H1 (cell line): Measurements from ENCODE around the gene PRKAR1B. TPM values are rescaled to one million over a fixed set of nuclear protein-coding genes. Genes with fewer than 3 reads are reported as not detected.
A peak's percentile ranks its signal among the peaks of the same experiment; 100 is the strongest.

Experiments used
- CTCF ChIA-PET: fragments of 300-600 bp; sonication (Branson Sonifier 250); formaldehyde crosslinking; loops from one replicate; lab custom pipeline; 2021; ENCODE audit not compliant: partially characterized antibody; lab: Charles Lee
- POLR2A ChIA-PET: fragments of 300-600 bp; sonication (Branson Sonifier 250); formaldehyde crosslinking; loops from one replicate; lab custom pipeline; 2021; ENCODE audit warnings: inconsistent platforms; ENCODE audit not compliant: partially characterized antibody; lab: Charles Lee
- DNase-seq, 2 experiments: peaks; one replicate each; pipeline versions ENCODE4 v3.0.0 to v3.0.0-alpha.2; 2010 to 2022; ENCODE audit warnings: low spot score in 2 of 2, low read depth in 1 of 2, mixed read lengths in 1 of 2
- FAIRE-seq: peaks from 2 replicates; lab custom pipeline; 2011; peaks lifted over from hg19 to GRCh38; lab: Jason Lieb, UNC
- H2AFZ ChIP-seq: 2 replicates; pipeline ENCODE4 v1.8.1; 2012; ENCODE audit warnings: low read length, inconsistent platforms
- H2AK5ac ChIP-seq: 2 replicates; pipeline ENCODE4 v1.6.1; 2013; ENCODE audit warnings: low read depth, low read length
- H2BK120ac ChIP-seq: replicated peaks from 2 replicates; pipeline ENCODE3; 2013; ENCODE audit warnings: low read depth, low read length, inconsistent platforms
- H2BK12ac ChIP-seq: 2 replicates; pipeline ENCODE4 v1.6.1; 2013; ENCODE audit warnings: low read depth, low read length
- H2BK15ac ChIP-seq: 2 replicates; pipeline ENCODE4 v1.6.1; 2013; ENCODE audit warnings: low read length
- H2BK20ac ChIP-seq: 2 replicates; pipeline ENCODE4 v1.6.1; 2013; ENCODE audit warnings: low read length
- H2BK5ac ChIP-seq: 2 replicates; pipeline ENCODE4 v1.6.1; 2013; ENCODE audit warnings: low read depth, low read length
- H3K14ac ChIP-seq: 2 replicates; pipeline ENCODE4 v1.6.1; 2013; ENCODE audit warnings: inconsistent platforms; ENCODE audit not compliant: insufficient read length
- H3K18ac ChIP-seq: 2 replicates; pipeline ENCODE4 v1.6.1; 2013; ENCODE audit warnings: low read length; ENCODE audit errors: extremely low read depth
- H3K23ac ChIP-seq: 2 replicates; pipeline ENCODE4 v1.6.1; 2013; ENCODE audit warnings: inconsistent platforms; ENCODE audit not compliant: insufficient read length
- H3K23me2 ChIP-seq: 2 replicates; pipeline ENCODE4 v1.6.1; 2013; ENCODE audit warnings: low read depth, low read length
- H3K27ac ChIP-seq: 2 replicates; pipeline ENCODE4 v1.6.1; 2011; ENCODE audit warnings: low read depth, low read length, inconsistent platforms
- H3K27me3 ChIP-seq, 4 experiments: replicated peaks in 1 of 4; 1 replicate in 1 of 4; 2 replicates in 3 of 4; pipeline versions ENCODE4 v1.6.1 to v1.8.1; 2011 to 2013; ENCODE audit warnings: low read length in 3 of 4, mild to moderate bottlenecking in 3 of 4, inconsistent platforms in 2 of 4, mixed read lengths in 2 of 4, moderate library complexity in 1 of 4; ENCODE audit not compliant: control insufficient read depth in 3 of 4, insufficient read depth in 3 of 4; ENCODE audit errors: extremely low read depth in 1 of 4
- H3K36me3 ChIP-seq, 4 experiments: 2 replicates each; pipeline versions ENCODE4 v1.6.1 to v1.8.1; 2011 to 2013; ENCODE audit warnings: mild to moderate bottlenecking in 4 of 4, low read length in 3 of 4, moderate library complexity in 2 of 4, control low read depth in 1 of 4, inconsistent platforms in 1 of 4; ENCODE audit not compliant: insufficient read depth in 4 of 4, control insufficient read depth in 2 of 4
- H3K4ac ChIP-seq: replicated peaks from 2 replicates; pipeline ENCODE3; 2013; ENCODE audit warnings: low read length, low read depth, mixed read lengths, inconsistent platforms; ENCODE audit not compliant: insufficient read length
- H3K4me1 ChIP-seq, 4 experiments: replicated peaks in 1 of 4; 1 replicate in 1 of 4; 2 replicates in 3 of 4; pipeline versions ENCODE4 v1.6.1 to v1.8.1; 2011 to 2013; ENCODE audit warnings: low read length in 3 of 4, inconsistent platforms in 2 of 4, mixed read lengths in 1 of 4; ENCODE audit not compliant: insufficient read depth in 4 of 4, control insufficient read depth in 3 of 4
- H3K4me2 ChIP-seq, 2 experiments: 2 replicates each; pipeline versions ENCODE4 v1.6.1 to v1.8.1; 2011 to 2013; ENCODE audit warnings: low read depth in 2 of 2, low read length in 2 of 2, control low read depth in 1 of 2, inconsistent platforms in 1 of 2, mild to moderate bottlenecking in 1 of 2; ENCODE audit not compliant: insufficient read depth in 1 of 2
- H3K4me3 ChIP-seq, 4 experiments: fragments of 200-600, 300-600 bp in 1 of 4; sonication (generic), shearing (Covaris generic), sonication (Bioruptor Twin) in 1 of 4; 2 replicates each; pipeline versions ENCODE4 v1.5.1 to v1.8.1; 2011 to 2016; ENCODE audit warnings: low read length in 4 of 4, low read depth in 3 of 4, control low read depth in 2 of 4, inconsistent platforms in 2 of 4, mild to moderate bottlenecking in 2 of 4, mixed read lengths in 1 of 4, moderate library complexity in 1 of 4; ENCODE audit not compliant: insufficient read depth in 2 of 4; ENCODE audit errors: extremely low read depth in 1 of 4
- H3K56ac ChIP-seq: replicated peaks from 2 replicates; pipeline ENCODE3; 2013; ENCODE audit warnings: low read depth, mild to moderate bottlenecking, mixed read lengths, low read length, inconsistent platforms; ENCODE audit not compliant: insufficient read length
- H3K79me1 ChIP-seq: 2 replicates; pipeline ENCODE4 v1.6.1; 2013; ENCODE audit warnings: low read depth, low read length, control low read depth
- H3K79me2 ChIP-seq, 2 experiments: 2 replicates each; pipeline versions ENCODE4 v1.6.1 to v1.8.1; 2012 to 2013; ENCODE audit warnings: low read length in 2 of 2, mild to moderate bottlenecking in 2 of 2, inconsistent platforms in 1 of 2; ENCODE audit not compliant: insufficient read depth in 2 of 2, control insufficient read depth in 1 of 2
- H3K9ac ChIP-seq, 4 experiments: replicated peaks in 1 of 4; 1 replicate in 1 of 4; 2 replicates in 3 of 4; pipeline versions ENCODE4 v1.6.1 to v1.8.1; 2011 to 2013; ENCODE audit warnings: low read depth in 3 of 4, low read length in 3 of 4, control low read depth in 2 of 4, mild to moderate bottlenecking in 2 of 4, moderate library complexity in 2 of 4, inconsistent platforms in 1 of 4; ENCODE audit errors: extremely low read depth in 1 of 4
- H3K9me3 ChIP-seq, 2 experiments: 2 replicates each; pipeline versions ENCODE4 v1.6.1 to v1.8.1; 2012 to 2013; ENCODE audit warnings: mild to moderate bottlenecking in 2 of 2, moderate library complexity in 2 of 2, control low read depth in 1 of 2, inconsistent platforms in 1 of 2, low read depth in 1 of 2, low read length in 1 of 2, mixed read lengths in 1 of 2; ENCODE audit not compliant: insufficient read depth in 2 of 2
- H4K20me1 ChIP-seq, 2 experiments: replicated peaks in 1 of 2; 2 replicates each; pipeline versions ENCODE3 to v1.8.1; 2011 to 2013; ENCODE audit warnings: inconsistent platforms in 2 of 2, low read length in 2 of 2, mild to moderate bottlenecking in 1 of 2; ENCODE audit not compliant: insufficient read depth in 2 of 2, control insufficient read depth in 1 of 2
- H4K5ac ChIP-seq: 2 replicates; pipeline ENCODE4 v1.6.1; 2013; ENCODE audit warnings: low read length, low read depth, mixed read lengths, inconsistent platforms; ENCODE audit not compliant: insufficient read length
- H4K8ac ChIP-seq: 2 replicates; pipeline ENCODE4 v1.8.0; 2013; ENCODE audit warnings: mild to moderate bottlenecking, moderate library complexity, low read length, inconsistent platforms; ENCODE audit not compliant: insufficient read depth; ENCODE audit errors: extremely low read depth
- H4K91ac ChIP-seq: replicated peaks from 2 replicates; pipeline ENCODE3; 2013; ENCODE audit warnings: low read length, mixed read lengths, inconsistent platforms; ENCODE audit not compliant: insufficient read length
- EP300 ChIP-seq, 2 experiments: IDR thresholded peaks; 1 replicate in 1 of 2; 2 replicates in 1 of 2; pipeline ENCODE4 v1.6.1; 2011 to 2012; ENCODE audit warnings: low read depth in 2 of 2, low read length in 2 of 2, mild to moderate bottlenecking in 2 of 2, borderline replicate concordance in 1 of 2, inconsistent platforms in 1 of 2, moderate library complexity in 1 of 2
- KDM4A ChIP-seq: IDR thresholded peaks from one replicate; pipeline ENCODE4 v1.7.1; 2012; ENCODE audit warnings: low read depth, mild to moderate bottlenecking, moderate library complexity, low read length, inconsistent platforms; ENCODE audit not compliant: severe bottlenecking
- MAFK ChIP-seq: IDR thresholded peaks from 2 replicates; pipeline ENCODE4 v1.6.1; 2012; ENCODE audit warnings: low read depth, mild to moderate bottlenecking, improper control_type of control experiment, low read length
- RFX5 ChIP-seq: IDR thresholded peaks from 2 replicates; pipeline ENCODE4 v1.6.1; 2011; ENCODE audit warnings: low read depth, low read length, improper control_type of control experiment, borderline replicate concordance
- SAP30 ChIP-seq: fragments of 300-600 bp; sonication (generic); IDR thresholded peaks from 2 replicates; pipeline ENCODE4 v1.7.1; 2012; ENCODE audit warnings: low read length, moderate library complexity, mild to moderate bottlenecking, inconsistent platforms; ENCODE audit not compliant: insufficient read depth, insufficient replicate concordance
- SIN3A ChIP-seq, 2 experiments: IDR thresholded peaks in 1 of 2; conservative IDR thresholded peaks in 1 of 2; 2 replicates each; pipeline ENCODE4 v1.6.1; 2011 to 2012; ENCODE audit warnings: low read length in 2 of 2, improper control_type of control experiment in 1 of 2, low read depth in 1 of 2, mild to moderate bottlenecking in 1 of 2
- TAF7 ChIP-seq: optimal IDR thresholded peaks from 2 replicates; pipeline ENCODE3; 2011; ENCODE audit warnings: low read depth, mild to moderate bottlenecking, inconsistent platforms, low read length, moderate library complexity, borderline replicate concordance
- TBP ChIP-seq: IDR thresholded peaks from 2 replicates; pipeline ENCODE4 v1.6.1; 2011; ENCODE audit warnings: low read depth, low read length, improper control_type of control experiment
- WGBS, 2 experiments: shearing (Covaris generic) in 1 of 2; methylation state at CpG; one replicate each; pipeline versions ENCODE4 v1.1.6 to v1.1.7; 2013 to 2015; ENCODE audit warnings: low lambda C conversion rate in 2 of 2, mixed read lengths in 2 of 2, inconsistent platforms in 1 of 2, low coverage in 1 of 2, missing lambda C conversion rate in 1 of 2; ENCODE audit not compliant: insufficient replicate concordance in 2 of 2, insufficient coverage in 1 of 2, insufficient read length in 1 of 2; ENCODE audit errors: extremely low coverage in 1 of 2, missing lambda C conversion rate in 1 of 2; 5-methylcytosine and 5-hydroxymethylcytosine counted together
- polyA plus RNA-seq, 7 experiments: library from polyadenylated mRNA; depleted of rRNA in 3 of 7; stranded (reverse) in 5 of 7; unstranded in 2 of 7; fragments of >200 nt in 5 of 7; fragments of 200-250 nt in 2 of 7; gene quantifications; 1 replicate in 5 of 7; 2 replicates in 1 of 7; 4 replicates in 1 of 7; pipeline versions ENCODE4 v1.2.1 to v1.2.3, GENCODE V29; 2011 to 2013; ENCODE audit warnings: missing spikeins in 2 of 7, mixed read lengths in 2 of 7
- total RNA-seq: library from RNA; stranded (reverse); fragmentation: NEBNext Ultra II Directional; extraction: Animal tissue kit (Norgen Biotek cat#: 25700); gene quantifications from 2 replicates; pipeline ENCODE4 v1.2.1, GENCODE V29; 2021
- TF ChIP-seq, protein P1 (sequence below), 3 experiments: IDR thresholded peaks; 1 replicate in 2 of 3; 2 replicates in 1 of 3; pipeline versions ENCODE4 v1.5.1 to v1.6.1; 2011; ENCODE audit warnings: low read length in 3 of 3, mild to moderate bottlenecking in 3 of 3, inconsistent platforms in 2 of 3, low read depth in 1 of 3, moderate library complexity in 1 of 3; ENCODE audit not compliant: insufficient read depth in 1 of 3; ENCODE audit errors: control extremely low read depth in 1 of 3

Gene PRKAR1B
- total and polyA plus RNA-seq, 2 of the 8 experiments (the other 6 are each of a cell fraction or from before 2014, with no cell fraction given) = 12.3 to 55.7 TPM

DNA sequence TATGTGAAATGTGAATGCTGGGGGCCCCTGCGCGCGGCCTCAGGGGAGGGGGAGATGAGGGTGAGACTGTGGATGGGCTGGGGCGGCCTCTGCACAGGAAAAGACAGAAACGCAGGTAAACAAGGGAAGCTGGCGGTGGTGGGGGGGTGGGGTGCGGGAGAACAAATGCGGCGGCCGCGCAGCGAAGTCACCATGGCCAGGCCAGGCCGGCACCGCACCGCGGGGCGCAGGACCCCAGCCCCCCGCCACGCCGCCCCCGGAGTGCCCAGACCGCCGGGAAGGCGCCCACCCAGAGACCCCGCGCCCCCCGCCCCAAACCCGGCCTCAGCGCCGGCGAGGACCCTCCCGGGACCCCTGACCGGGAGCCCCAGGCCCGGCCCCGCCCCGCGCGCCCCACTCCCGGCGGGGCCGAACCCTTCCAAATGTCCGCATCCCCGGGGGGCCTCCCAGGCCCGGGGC, 15.1 kb downstream of the PRKAR1B start:
- Histone ChIP-seq H3K23me2 (no peaks in the 10 kb centered on the region), H3K79me2 (peaks cover 0 to 29% of the 10 kb centered on the region in 2 experiments; a peak in 2 of 4 replicates), H2AFZ (no peak overlapping the region), H3K36me3 (peaks cover 0 to 3% (median 1%) of the 10 kb centered on the region in 4 experiments; a peak in 3 of 8 replicates), H3K56ac (no peak overlapping the region), H2BK5ac (no peak overlapping the region), H4K20me1 (peaks cover 0 to 10% of the 10 kb centered on the region in 2 experiments), H3K14ac (no peak overlapping the region), H3K4me2 (peak overlapping the region; percentile 51 to 61; a peak in 3 of 4 replicates), H3K79me1 (peaks cover 6% of the 10 kb centered on the region), H4K8ac (no peak overlapping the region; the same call in 1 of the 2 replicates), H4K91ac (no peak overlapping the region), H3K4me1 (peaks cover 0 to 7% (median 4%) of the 10 kb centered on the region in 4 experiments; a peak in 5 of 7 replicates), H3K4me3 (peak overlapping the region; percentile 17 to 61 (median 31); a peak in 5 of 8 replicates), H2BK20ac (no peak overlapping the region), H3K27ac (no peak overlapping the region), H3K4ac (no peak overlapping the region), H3K9ac (no peak overlapping the region), H3K9me3 (no peaks in the 10 kb centered on the region), H3K23ac (no peak overlapping the region), H2BK120ac (no peak overlapping the region), H2BK12ac (no peak overlapping the region), H3K27me3 (no peaks in the 10 kb centered on the region), H3K18ac (no peak overlapping the region), H2AK5ac (no peak overlapping the region), H4K5ac (no peak overlapping the region), H2BK15ac (no peak overlapping the region)
- DNase-seq (no peak), FAIRE-seq (no peak)
- WGBS, 2 experiments = 48% methylated on average over 3 of the region's 44 CpGs; no CpG with 5 or more reads in 1 of the 2 experiments
- ChIA-PET CTCF (no interaction called here), POLR2A (interaction anchor here (1.0 kb wide), 2 partner anchors 16 to 94 kb away, joined by 3 to 4 read pairs; no protein-coding TSS in a partner anchor)
- TF ChIP-seq, protein P1, sequence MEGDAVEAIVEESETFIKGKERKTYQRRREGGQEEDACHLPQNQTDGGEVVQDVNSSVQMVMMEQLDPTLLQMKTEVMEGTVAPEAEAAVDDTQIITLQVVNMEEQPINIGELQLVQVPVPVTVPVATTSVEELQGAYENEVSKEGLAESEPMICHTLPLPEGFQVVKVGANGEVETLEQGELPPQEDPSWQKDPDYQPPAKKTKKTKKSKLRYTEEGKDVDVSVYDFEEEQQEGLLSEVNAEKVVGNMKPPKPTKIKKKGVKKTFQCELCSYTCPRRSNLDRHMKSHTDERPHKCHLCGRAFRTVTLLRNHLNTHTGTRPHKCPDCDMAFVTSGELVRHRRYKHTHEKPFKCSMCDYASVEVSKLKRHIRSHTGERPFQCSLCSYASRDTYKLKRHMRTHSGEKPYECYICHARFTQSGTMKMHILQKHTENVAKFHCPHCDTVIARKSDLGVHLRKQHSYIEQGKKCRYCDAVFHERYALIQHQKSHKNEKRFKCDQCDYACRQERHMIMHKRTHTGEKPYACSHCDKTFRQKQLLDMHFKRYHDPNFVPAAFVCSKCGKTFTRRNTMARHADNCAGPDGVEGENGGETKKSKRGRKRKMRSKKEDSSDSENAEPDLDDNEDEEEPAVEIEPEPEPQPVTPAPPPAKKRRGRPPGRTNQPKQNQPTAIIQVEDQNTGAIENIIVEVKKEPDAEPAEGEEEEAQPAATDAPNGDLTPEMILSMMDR (IDR thresholded peaks at IDR 0.05; ENCODE audit: control extremely low read depth in 1 of 3, insufficient read depth in 1 of 3, low read depth in 1 of 3, low read length in 3 of 3) = no peak
- TF ChIP-seq EP300 (IDR thresholded peaks at IDR 0.05; ENCODE audit: borderline replicate concordance in 1 of 2, low read depth in 2 of 2, low read length in 2 of 2) (no peak), SAP30 (no peak), KDM4A (no peak), SIN3A (conservative IDR thresholded peaks at IDR 0.05 in 1 of 2, IDR thresholded peaks at IDR 0.05 in 1 of 2; ENCODE audit: low read depth in 1 of 2, low read length in 2 of 2) (no peak), RFX5 (no peak), TBP (no peak), TAF7 (no peak), MAFK (no peak)
